Skin of body (tissue), 2 donors: ENCODE data around the gene MEP1A. TPM values are rescaled to one million over a fixed set of nuclear protein-coding genes. Genes with fewer than 3 reads are reported as not detected.
"Not testable (repeated sequence)": the region's sequence is repeated elsewhere in the genome, so short reads cannot be mapped to it uniquely, and the experiment has no call there.

Experiments
- DNase-seq: peaks from one replicate; lab custom pipeline; 2025; lab: John Stamatoyannopoulos, UW
- total RNA-seq: library from RNA; depleted of rRNA; stranded (reverse); fragments of >200 nt; gene quantifications from one replicate; pipeline ENCODE4 v1.2.3, GENCODE V29; 2014

Gene MEP1A, protein sequence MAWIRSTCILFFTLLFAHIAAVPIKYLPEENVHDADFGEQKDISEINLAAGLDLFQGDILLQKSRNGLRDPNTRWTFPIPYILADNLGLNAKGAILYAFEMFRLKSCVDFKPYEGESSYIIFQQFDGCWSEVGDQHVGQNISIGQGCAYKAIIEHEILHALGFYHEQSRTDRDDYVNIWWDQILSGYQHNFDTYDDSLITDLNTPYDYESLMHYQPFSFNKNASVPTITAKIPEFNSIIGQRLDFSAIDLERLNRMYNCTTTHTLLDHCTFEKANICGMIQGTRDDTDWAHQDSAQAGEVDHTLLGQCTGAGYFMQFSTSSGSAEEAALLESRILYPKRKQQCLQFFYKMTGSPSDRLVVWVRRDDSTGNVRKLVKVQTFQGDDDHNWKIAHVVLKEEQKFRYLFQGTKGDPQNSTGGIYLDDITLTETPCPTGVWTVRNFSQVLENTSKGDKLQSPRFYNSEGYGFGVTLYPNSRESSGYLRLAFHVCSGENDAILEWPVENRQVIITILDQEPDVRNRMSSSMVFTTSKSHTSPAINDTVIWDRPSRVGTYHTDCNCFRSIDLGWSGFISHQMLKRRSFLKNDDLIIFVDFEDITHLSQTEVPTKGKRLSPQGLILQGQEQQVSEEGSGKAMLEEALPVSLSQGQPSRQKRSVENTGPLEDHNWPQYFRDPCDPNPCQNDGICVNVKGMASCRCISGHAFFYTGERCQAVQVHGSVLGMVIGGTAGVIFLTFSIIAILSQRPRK
- not detected for total RNA-seq

DNA sequence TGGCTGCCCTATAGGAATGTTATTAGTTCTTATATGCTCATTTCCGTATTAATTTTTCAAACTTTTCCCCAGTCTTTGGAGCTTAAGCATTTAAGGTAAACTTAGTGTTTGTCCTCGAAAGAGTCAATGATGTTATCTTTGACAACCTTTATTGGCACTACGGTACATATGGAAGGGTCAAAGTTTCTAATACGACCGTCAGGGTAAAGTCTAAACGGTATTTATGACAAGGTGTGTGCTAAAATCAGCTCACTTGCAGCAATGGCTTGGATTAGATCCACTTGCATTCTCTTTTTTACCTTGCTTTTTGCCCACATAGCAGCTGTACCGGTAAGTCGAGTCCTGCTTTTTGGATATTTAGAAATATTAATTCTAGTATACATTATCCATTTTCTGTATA lies at the start of gene MEP1A:
Gene MEP1A (plus strand): TSS at position 252 of the 400 bp plus-strand sequence. CDS start 10 bp downstream, at position 262.
- no peak for DNase-seq

DNA sequence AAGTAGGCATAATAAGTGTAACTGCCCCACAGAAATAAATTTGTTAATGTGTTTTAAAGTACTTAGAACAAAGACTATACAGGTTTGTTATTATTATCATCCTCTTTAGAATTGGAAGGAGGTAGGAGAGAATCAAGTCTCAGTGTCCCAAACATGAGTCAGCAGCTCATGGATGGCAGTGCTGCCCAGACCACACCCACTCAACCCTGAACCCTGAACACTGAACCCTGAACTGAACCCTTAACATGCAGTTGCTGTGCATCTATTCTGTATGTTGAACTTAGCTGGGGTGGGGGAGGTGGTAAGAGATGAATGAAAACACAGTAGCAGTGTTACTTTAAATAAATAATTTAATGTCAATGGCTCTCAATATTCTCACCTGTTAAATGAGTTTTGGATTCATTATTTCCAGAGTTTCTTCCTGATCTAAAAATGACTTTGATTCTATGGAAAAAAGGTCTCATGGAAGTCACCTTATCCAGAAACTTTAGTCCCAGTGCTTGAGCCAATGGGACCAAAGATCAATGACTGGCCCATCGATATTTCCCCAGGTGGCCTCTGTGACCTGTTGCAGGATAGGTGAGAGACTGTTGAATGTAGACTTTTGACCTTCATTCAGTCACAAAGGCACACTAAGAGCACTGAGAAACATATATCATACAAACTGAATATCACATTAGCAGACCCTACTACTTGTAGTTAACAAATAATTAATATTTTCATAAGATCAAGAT lies 49.6 kb upstream of the MEP1A start:
- DNase-seq, result no peak

DNA sequence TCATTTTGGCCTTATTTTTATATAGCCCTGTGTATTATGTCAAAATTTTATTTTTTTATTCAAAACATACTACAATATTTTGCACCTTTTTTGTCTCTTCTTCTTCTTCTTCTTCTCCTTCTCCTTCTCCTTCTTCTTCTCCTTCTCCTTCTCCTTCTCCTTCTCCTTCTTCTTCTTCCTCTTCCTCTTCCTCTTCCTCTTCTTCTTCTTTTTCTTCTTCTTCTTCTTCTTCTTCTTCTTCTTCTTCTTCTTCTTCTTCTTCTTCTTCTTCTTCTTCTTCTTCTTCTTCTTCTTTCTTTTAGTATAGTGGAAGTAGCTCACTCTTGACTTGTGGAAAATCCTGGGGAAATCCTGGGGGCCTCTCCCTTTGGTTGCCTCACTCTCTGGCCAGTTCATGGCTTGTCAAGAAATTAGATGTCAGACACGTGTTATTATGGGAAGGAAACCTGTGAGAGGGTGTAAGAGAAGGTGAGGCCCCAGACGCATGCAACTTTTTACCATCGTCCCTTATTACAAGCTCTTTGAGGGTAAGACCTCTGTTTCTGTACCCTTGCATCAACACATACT lies 48.9 kb upstream of the MEP1A start:
- DNase-seq, result not testable (repeated sequence)

DNA sequence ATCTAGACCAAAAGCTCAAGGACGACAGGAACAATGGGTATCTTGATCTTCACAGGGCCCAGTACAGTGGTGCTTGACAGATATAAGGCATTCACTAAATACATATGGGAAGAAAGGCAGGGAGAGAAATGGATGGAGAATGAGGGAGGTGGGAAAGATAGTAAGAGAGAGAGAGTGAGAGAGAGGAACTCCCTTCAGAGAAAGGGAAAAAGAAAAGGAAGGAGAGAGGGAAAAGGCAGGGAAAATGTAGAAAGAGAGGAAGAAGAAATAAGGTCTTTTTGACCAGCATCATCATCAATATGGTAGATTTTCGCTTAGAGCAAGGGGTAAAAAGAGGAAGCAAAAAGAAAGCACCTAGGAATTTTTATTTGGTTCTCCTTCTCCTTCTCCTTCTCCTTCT lies 47.2 kb upstream of the MEP1A start:
- DNase-seq, result no peak

DNA sequence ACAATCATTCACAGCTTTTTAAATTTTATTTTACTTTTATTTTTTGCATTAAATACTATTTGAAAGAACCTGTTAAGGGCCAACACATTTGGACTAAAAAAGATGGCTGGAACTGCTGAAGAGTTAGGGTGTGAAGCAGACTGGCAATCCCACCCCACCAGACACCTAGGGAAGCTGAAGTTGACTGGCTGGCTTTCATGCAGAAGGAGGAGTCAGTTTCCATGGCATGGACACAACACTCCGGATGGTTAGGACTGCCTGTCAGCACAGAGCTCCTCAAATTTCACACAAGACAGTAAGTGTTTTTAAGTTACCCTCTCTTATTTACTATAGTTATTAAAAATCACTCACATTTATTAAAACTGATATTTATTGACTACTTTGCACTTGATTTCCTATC lies 46.5 kb upstream of the MEP1A start, which contains the start of gene ANKRD66:
Gene ANKRD66 (plus strand): TSS at position 238 of the 400 bp plus-strand sequence. CDS start 5,016 bp downstream, outside the sequence.
- DNase-seq, result no peak

DNA sequence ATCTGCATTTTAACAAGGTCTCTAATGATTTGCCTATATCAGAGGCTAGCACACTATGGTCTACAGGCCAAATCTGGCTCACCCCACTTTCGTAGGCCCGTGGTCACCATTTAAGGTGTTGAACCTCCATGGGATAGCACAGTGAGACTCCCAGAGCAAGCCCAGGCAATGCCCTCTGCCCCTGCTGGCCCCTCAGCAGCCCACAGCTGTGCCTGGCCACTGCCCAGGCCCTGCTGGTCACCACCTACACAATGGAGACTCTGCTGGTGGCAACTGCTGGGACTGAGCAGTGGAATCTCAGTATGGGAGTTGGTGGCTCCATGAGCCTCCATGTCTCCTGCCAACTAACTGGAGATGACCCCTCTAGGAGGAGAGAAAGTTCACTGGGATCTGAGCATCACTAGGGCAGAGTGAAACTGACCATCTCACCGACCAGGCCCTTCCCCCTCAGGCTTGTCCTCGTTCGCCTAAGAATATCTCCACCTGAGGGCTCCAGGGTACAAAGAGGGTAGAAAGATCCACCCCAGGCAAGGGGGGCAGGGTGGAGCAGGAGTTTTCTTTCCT lies 44.2 kb upstream of the MEP1A start:
- no peak for DNase-seq

DNA sequence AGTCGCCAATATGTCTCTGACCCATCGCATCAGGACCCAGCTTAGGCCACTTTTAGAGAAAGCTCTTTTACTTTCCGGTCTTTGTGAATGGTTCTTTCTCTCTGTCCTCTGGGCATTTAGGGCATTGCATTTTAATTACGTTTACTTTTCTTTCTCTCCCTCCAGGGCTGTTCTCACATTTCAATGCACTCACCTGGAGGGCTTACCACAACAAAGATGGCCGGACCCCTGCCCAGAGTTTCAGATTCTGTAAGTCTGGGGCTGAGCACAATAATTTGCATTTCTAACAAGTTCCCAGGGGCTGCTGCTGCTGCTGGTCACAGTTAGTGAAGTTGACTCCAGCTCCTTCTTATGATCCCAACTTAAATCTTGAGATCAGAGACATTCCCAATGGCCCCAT lies 43.5 kb upstream of the MEP1A start:
- no peak for DNase-seq

DNA sequence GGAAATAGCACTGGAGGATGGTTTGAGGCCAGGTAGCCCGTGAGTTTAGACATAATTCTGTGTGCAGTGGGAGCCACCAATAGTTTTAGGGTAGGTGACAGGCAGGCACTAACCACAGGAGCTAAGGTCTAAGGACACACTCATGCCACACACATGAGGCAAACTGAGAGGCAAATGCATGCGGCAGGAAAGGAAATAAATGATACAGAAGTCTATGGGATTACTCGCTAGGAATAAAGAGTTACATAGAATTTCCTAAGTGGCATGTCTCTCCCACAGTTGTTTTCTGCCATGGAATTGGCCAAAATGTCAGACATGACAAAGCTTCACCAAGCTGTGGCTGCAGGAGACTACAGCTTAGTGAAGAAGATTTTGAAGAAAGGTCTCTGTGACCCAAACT lies 41.5 kb upstream of the MEP1A start:
- DNase-seq, result no peak

DNA sequence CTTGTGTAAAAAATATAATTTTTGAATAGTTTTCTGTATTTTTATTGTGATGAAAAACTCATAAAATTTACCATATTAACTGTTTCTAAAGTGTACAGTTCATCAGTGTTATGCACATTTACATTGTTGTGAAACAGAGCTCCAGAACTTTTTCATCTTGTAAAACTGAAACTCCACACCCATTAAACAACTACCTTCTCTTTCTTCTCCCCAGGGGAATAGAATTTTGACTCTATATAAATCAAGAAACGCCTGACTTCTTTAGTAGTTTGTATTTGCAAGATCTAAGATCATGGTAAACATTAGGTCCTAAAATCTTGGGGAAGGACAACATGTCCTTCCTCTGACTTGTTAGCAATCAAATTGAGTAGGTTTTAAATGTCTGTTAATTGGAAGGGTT lies 37.3 kb upstream of the MEP1A start:
- no peak for DNase-seq

DNA sequence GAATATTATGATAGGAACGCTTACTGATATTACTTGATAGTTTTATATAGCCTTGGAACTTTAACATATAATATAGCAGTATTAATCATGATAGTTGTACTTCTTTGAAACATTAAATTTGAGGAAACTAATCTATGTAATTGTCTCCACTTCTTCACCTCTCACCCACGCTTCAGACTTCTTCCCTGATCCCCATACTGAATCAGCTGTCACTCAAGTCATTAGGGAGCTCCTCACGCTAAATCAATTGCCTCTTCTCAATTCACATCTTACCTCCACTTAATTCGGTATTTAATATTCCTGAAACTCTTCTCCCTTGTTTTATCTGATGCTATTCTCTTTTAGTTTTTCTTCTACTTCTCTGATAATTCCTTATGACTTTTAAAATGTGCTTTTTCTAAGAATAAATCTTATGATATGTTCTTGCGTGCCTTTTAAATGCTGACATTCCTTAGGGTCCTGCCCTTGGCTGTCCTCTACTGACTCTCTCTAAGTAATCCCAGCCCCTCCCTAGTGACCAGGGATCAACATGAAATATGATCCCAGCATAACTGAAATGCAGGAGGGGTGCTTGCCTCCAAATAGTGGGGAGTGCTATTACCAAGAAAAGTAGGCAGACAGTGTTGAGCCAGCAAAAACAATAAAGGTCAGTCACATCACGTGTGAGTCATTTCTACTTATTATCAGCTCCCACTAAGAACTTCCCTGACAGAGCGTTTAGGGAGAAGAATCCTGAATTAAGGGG lies 36.5 kb upstream of the MEP1A start:
- DNase-seq, result peak; percentile 5

DNA sequence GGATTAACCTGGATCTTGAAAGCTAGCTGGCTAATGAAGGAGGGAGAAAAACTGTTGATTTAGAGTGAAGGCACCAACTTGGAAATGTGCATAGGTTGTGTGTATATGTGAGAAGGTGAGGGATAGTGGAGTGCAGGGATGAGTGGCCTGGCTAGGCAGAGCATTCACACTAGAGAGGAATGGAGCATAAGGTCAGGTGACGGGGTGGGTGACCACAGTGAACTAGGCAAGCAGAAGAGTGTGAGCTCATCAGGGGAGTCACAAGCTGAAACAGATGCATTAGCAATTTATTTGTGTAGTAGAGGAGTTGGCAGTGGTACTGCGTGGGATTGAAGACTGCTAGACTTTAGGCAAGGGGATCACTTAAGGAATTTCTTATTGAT lies 36.0 kb upstream of the MEP1A start:
- DNase-seq, result no peak

DNA sequence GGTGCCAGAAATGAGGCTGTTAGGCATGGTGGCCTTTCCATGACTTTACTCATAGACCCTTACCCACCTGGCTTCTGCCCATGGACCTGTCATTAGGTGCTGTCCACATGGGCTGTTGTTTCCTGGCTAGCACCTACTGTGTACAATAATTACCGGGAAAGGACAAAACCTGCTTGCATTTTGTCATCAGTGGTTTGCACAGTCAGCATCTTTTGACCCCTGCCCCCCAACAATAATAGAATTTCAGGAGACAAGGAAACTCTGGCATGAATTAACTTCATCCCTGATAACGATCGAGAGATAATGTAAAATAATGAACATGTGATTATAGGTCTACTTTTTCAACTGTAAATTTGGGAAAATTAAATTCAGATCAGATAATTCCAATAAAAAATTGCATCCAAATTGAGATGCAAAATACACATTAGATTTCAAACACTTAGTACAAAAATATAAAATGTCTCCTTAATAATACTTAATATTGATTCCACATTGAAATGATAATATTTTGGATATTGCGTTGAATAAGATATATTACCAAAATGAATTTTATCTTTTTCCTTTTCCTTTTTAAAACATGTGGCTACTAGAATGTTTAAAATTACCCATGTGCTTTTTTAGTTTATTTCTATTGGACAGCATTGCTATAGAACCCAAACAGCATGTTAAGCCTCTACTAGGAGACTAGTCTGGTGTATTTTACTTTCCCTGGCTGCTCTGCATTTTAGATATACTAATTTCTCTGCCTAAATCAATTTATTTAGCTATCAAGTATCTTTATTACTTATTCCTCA lies 34.0 kb upstream of the MEP1A start:
- no peak for DNase-seq

DNA sequence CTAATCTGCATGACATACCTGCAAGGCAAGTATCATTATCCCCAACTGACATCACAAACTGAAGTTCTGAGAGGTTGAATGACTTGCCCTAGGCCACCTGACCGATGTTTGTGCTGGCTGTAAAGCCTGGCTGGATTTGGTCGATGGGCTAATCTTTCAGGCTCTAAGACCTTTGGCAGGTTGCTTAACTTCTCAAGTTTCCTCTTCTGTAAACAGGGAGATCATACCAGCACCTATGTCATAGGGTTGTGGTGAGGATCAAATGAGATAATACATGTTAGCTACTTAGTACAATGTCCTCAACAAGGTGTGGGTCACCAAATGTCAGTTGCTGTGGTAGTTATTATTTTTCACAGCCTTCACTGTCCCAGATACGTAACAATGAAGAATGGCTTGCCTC lies 32.3 kb upstream of the MEP1A start:
- no peak for DNase-seq

DNA sequence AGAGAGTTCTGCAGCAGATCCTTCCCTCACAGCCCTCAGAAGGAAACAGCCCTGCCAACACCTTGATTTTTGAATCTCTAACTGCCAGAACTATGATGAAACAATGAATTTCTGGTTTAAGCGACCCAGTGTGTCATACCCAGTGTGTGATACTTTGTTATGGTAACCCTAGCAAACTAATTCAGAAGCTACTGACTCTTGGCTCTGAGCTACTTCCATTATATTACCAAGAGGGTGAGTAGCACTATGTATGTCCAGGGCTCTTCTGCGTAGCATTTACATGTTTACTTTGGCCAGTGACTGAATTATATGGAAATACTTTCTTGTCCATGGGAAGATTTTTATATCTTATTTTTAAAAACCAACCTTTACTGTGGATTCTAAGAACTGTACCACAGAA lies 29.7 kb upstream of the MEP1A start:
- no peak for DNase-seq

DNA sequence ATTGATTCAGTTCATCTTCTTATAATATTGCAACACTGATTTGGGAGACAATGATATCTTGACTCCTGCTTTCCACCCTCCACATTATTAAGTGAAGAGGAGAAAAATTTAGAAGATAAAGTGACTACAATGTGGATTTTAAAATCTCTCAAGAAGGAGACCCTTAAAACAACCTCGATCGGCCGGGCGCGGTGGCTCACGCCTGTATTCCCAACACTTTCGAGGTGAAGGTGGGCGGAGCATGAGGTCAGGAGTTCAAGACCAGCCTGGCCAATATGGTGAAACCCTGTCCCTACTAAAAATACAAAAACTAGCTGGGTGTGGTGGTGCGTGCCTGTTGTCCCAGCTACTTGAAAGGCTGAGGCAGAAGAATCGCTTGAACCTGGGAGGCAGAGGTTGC lies 28.9 kb upstream of the MEP1A start:
- DNase-seq, result not testable (repeated sequence)

DNA sequence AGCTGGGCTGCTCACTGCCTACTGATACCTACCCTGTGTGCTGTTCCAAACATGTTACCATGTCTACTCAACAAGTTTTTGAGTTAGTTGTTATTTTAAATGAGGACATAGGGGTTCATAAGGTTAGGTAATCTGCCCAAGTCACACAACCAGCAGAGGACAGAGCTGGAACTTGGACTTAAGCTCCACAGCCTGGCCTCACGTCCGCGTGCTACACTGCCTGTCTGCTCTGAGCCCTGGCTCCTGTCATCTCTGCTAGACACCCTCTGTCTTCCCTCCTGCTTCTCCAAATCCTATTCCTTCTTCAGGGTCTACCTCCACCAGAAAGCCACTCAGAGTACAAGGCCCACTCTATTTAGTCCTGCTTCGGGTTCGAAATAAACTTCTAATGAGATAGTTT lies 28.2 kb upstream of the MEP1A start:
- no peak for DNase-seq

DNA sequence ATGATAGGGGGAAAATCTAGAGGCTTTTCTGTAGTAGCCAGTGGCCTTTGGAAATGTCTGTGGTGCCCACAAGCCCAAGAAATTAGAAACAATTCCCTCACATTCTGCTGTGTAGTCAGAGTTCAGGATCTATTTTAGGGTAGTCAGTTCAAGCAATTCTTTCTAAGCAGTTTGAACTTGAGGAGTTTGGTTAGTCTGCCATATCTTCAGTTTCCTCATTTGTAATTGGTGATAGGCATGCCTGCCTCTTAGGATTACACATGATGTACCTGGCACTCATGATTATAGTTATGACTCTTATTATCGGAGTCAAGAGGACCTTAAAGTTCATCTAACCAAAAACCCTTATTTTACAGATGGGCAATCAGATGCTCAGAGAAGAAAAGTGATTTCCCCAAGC lies 21.2 kb upstream of the MEP1A start:
- no peak for DNase-seq

DNA sequence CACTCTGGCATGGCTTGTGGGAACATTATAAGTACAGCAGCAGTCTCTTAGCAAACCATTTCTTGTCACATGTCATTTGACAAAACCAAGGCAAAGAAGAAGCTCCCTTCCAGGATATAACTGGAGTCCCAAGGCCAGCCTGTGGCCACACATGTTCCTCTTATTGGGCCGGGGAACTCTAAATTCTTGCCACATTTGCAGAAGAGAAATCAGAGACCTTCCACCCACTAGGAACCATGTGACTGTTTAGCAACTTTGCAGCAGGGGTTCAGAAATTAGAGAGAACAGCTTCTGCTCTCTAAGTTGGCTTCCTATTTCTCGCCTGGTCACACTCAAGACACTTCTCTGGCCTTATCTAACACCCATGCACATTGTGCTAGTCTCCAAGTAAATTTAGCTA lies 20.4 kb upstream of the MEP1A start:
- DNase-seq, result no peak

DNA sequence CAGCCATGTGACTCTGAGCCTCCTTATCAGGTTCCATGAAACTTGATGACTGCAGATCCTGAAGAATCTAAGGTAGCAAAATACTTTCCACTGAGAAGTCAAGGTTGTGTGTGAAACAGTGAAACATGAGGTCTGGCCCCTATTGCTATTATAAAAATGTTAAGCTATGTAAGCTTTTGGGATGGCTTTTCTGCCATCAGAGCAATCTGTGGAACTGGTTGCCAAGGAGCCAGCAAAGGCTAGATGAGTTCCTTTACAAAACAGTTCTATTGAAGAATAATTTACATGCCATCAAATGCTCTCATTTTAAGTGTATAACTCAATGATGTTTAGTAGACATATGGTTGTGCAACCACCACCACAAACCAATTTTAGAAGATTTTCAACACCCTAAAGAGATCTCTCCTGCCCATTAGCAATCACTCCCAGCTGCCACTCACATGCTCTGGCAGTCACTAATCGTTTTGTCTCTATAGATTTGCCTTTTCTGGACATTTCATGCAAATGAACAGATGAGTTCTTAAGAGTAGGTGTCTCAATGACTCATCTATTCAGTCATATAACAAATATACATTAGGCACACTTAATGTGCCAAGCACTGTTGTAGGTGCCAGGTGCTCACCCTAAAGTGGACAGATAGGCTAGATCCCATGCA lies 19.9 kb upstream of the MEP1A start:
- DNase-seq, result no peak
